Neural cell (in vitro differentiated cells): Measurements from ENCODE around the gene EBPL. TPM values are rescaled to one million over a fixed set of nuclear protein-coding genes. Genes with fewer than 3 reads are reported as not detected.

Experiments used
- H2AFZ ChIP-seq: fragments of 200-600, 300-800 bp; sonication (generic), shearing (Covaris generic); 2 replicates; pipeline ENCODE4 v1.6.0; 2014; ENCODE audit warnings: low read depth, mild to moderate bottlenecking, antibody characterized with exemption, low read length, moderate library complexity
- H3F3A ChIP-seq: fragments of 200-600 bp; shearing (Covaris generic); 2 replicates; pipeline ENCODE4 v1.6.1; 2016; ENCODE audit warnings: mild to moderate bottlenecking, moderate library complexity, mixed read lengths, antibody characterized with exemption, low read length; ENCODE audit not compliant: insufficient read depth, poor library complexity, severe bottlenecking
- H3K27ac ChIP-seq: fragments of 200-600, 300-800 bp; sonication (generic), shearing (Covaris generic); 2 replicates; pipeline ENCODE4 v1.5.1; 2014; ENCODE audit warnings: mild to moderate bottlenecking, low read length, moderate library complexity
- H3K27me3 ChIP-seq: fragments of 300-800, 200-600 bp; sonication (generic), shearing (Covaris generic); 2 replicates; pipeline ENCODE4 v1.6.0; 2014; ENCODE audit warnings: mild to moderate bottlenecking, low read depth, low read length, moderate library complexity; ENCODE audit not compliant: insufficient read depth
- H3K36me3 ChIP-seq: fragments of 300-800, 200-600 bp; sonication (generic), shearing (Covaris generic); 2 replicates; pipeline ENCODE4 v1.5.1; 2014; ENCODE audit warnings: mild to moderate bottlenecking, antibody characterized with exemption, low read length, moderate library complexity; ENCODE audit not compliant: insufficient read depth
- H3K4me2 ChIP-seq: fragments of 300-800, 200-600 bp; sonication (generic), shearing (Covaris generic); 2 replicates; pipeline ENCODE4 v1.6.0; 2014; ENCODE audit warnings: mild to moderate bottlenecking, low read length
- H3K4me3 ChIP-seq: fragments of 300-800, 200-600 bp; sonication (generic), shearing (Covaris generic); 2 replicates; pipeline ENCODE4 v1.5.1; 2014; ENCODE audit warnings: mild to moderate bottlenecking, low read length, moderate library complexity
- H3K79me2 ChIP-seq: fragments of 200-600 bp; shearing (Covaris generic); replicated peaks from 2 replicates; pipeline ENCODE4 v1.6.0; 2014; ENCODE audit warnings: mild to moderate bottlenecking, low read length, moderate library complexity; ENCODE audit not compliant: insufficient read depth
- H3K9ac ChIP-seq: fragments of 300-800, 200-600 bp; sonication (generic), shearing (Covaris generic); 2 replicates; pipeline ENCODE4 v1.6.1; 2016; ENCODE audit warnings: mild to moderate bottlenecking, low read length, mixed read lengths
- H3K9me2 ChIP-seq: fragments of 200-600 bp; shearing (Covaris generic); 2 replicates; pipeline ENCODE4 v1.6.1; 2016; ENCODE audit warnings: mild to moderate bottlenecking, low read length, mixed read lengths; ENCODE audit not compliant: insufficient read depth
- H3K9me3 ChIP-seq: fragments of 200-600, 300-800 bp; sonication (generic), shearing (Covaris generic); 2 replicates; pipeline ENCODE4 v1.6.1; 2016; ENCODE audit warnings: mild to moderate bottlenecking, mixed run types, low read length, moderate library complexity, mixed read lengths
- H4K20me1 ChIP-seq: fragments of 200-600 bp; shearing (Covaris generic); 2 replicates; pipeline ENCODE4 v1.6.1; 2016; ENCODE audit warnings: mild to moderate bottlenecking, mixed run types; ENCODE audit not compliant: insufficient read depth
- EP300 ChIP-seq: fragments of 450-650 bp; conservative IDR thresholded peaks from 2 replicates; pipeline ENCODE4 v1.6.1; 2014; ENCODE audit warnings: antibody characterized with exemption, mild to moderate bottlenecking, moderate library complexity; ENCODE audit not compliant: poor library complexity, severe bottlenecking
- EZH2 ChIP-seq: fragments of 200-600, 300-800 bp; shearing (Covaris generic), sonication (generic); IDR thresholded peaks from 2 replicates; pipeline ENCODE4 v1.6.1; 2014; ENCODE audit warnings: antibody characterized with exemption, low read length, borderline replicate concordance, mild to moderate bottlenecking; ENCODE audit not compliant: insufficient read depth, poor library complexity, severe bottlenecking
- MXI1 ChIP-seq: fragments of 450-650 bp; conservative IDR thresholded peaks from 2 replicates; pipeline ENCODE4 v1.6.1; 2014; ENCODE audit warnings: antibody characterized with exemption, mild to moderate bottlenecking; ENCODE audit not compliant: poor library complexity, severe bottlenecking
- POLR2AphosphoS5 ChIP-seq: IDR thresholded peaks from 2 replicates; pipeline ENCODE4 v1.6.1; 2012
- RAD21 ChIP-seq: fragments of 450-650 bp; conservative IDR thresholded peaks from 2 replicates; pipeline ENCODE4 v1.6.1; 2014; ENCODE audit warnings: antibody characterized with exemption, mild to moderate bottlenecking, moderate library complexity
- SMC3 ChIP-seq: fragments of 450-650 bp; conservative IDR thresholded peaks from 2 replicates; pipeline ENCODE4 v1.6.1; 2014; ENCODE audit warnings: antibody characterized with exemption, mild to moderate bottlenecking, moderate library complexity; ENCODE audit not compliant: poor library complexity
- TAF1 ChIP-seq: IDR thresholded peaks from 2 replicates; pipeline ENCODE4 v1.6.1; 2012; ENCODE audit warnings: low read depth
- polyA plus RNA-seq: library from polyadenylated mRNA; depleted of rRNA; stranded (reverse); fragments of >200 nt; gene quantifications from 2 replicates; pipeline ENCODE4 v1.2.3, GENCODE V29; 2014
- TF ChIP-seq, protein P1 (sequence below): fragments of 450-650 bp; IDR thresholded peaks from 2 replicates; pipeline ENCODE4 v1.5.1; 2014; ENCODE audit warnings: antibody characterized with exemption, mild to moderate bottlenecking, moderate library complexity; ENCODE audit not compliant: poor library complexity, severe bottlenecking
- TF ChIP-seq, protein P2 (sequence below): IDR thresholded peaks from 2 replicates; pipeline ENCODE4 v1.6.1; 2012; ENCODE audit warnings: borderline replicate concordance

Gene EBPL
- polyA plus RNA-seq, 1 donor from 2014 or later, result 41.2 TPM

DNA sequence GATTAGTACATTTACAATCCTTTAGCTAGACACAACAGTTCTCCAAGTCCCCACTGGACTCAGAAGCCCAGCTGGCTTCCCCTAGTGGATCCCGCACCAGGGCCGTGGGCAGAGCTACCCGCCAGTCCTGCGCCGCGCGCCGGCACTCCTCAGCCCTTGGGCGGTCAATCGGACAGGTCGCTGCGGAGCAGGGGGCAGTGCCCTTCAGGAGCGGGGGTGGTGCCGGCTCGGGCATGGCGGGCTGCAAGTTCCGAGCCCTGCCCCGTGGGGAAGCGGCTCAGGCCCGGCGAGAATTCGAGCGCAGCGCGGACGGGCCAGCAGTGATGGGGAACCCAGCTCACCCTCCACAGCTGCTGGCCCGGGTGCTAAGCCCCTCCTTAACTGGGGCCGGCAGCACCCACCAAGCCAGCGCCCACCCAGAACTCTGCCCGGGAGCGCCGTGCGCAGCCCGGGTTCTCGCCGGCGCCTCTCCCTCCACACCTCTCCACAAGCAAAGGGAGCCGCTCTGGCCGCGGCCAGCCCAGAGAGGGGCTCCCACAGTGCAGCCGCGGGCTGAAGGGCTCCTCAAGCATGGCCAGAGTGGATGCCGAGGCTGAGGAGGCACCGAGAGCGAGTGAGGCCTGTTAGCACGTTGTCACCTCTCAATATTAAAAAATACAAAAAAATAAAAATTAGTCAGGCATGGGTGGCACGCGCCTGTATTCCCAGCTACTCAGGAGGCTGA lies 12.9 kb downstream of the EBPL start:
- H3K9me3 ChIP-seq, result no peaks in the 10 kb centered on the region
- TF ChIP-seq MXI1 (no peak), EP300 (no peak), TAF1 (no peak), SMC3 (no peak), EZH2 (no peak), RAD21 (no peak)
- TF ChIP-seq, protein P1, sequence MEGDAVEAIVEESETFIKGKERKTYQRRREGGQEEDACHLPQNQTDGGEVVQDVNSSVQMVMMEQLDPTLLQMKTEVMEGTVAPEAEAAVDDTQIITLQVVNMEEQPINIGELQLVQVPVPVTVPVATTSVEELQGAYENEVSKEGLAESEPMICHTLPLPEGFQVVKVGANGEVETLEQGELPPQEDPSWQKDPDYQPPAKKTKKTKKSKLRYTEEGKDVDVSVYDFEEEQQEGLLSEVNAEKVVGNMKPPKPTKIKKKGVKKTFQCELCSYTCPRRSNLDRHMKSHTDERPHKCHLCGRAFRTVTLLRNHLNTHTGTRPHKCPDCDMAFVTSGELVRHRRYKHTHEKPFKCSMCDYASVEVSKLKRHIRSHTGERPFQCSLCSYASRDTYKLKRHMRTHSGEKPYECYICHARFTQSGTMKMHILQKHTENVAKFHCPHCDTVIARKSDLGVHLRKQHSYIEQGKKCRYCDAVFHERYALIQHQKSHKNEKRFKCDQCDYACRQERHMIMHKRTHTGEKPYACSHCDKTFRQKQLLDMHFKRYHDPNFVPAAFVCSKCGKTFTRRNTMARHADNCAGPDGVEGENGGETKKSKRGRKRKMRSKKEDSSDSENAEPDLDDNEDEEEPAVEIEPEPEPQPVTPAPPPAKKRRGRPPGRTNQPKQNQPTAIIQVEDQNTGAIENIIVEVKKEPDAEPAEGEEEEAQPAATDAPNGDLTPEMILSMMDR, result no peak
- TF ChIP-seq, protein P2, sequence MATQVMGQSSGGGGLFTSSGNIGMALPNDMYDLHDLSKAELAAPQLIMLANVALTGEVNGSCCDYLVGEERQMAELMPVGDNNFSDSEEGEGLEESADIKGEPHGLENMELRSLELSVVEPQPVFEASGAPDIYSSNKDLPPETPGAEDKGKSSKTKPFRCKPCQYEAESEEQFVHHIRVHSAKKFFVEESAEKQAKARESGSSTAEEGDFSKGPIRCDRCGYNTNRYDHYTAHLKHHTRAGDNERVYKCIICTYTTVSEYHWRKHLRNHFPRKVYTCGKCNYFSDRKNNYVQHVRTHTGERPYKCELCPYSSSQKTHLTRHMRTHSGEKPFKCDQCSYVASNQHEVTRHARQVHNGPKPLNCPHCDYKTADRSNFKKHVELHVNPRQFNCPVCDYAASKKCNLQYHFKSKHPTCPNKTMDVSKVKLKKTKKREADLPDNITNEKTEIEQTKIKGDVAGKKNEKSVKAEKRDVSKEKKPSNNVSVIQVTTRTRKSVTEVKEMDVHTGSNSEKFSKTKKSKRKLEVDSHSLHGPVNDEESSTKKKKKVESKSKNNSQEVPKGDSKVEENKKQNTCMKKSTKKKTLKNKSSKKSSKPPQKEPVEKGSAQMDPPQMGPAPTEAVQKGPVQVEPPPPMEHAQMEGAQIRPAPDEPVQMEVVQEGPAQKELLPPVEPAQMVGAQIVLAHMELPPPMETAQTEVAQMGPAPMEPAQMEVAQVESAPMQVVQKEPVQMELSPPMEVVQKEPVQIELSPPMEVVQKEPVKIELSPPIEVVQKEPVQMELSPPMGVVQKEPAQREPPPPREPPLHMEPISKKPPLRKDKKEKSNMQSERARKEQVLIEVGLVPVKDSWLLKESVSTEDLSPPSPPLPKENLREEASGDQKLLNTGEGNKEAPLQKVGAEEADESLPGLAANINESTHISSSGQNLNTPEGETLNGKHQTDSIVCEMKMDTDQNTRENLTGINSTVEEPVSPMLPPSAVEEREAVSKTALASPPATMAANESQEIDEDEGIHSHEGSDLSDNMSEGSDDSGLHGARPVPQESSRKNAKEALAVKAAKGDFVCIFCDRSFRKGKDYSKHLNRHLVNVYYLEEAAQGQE, result no peak
- no peak overlapping the region for H3K27ac ChIP-seq
- no peak overlapping the region for H3K4me3 ChIP-seq
- no peaks in the 10 kb centered on the region for H3K36me3 ChIP-seq
- no peak overlapping the region for H3K9ac ChIP-seq
- H2AFZ ChIP-seq, result no peak overlapping the region
- H3K9me2 ChIP-seq, result no peaks in the 10 kb centered on the region
- H3K4me2 ChIP-seq, result no peak overlapping the region
- H4K20me1 ChIP-seq, result no peaks in the 10 kb centered on the region
- no peaks in the 10 kb centered on the region for H3F3A ChIP-seq
- no peaks in the 10 kb centered on the region for H3K27me3 ChIP-seq
- no peaks in the 10 kb centered on the region for H3K79me2 ChIP-seq

DNA sequence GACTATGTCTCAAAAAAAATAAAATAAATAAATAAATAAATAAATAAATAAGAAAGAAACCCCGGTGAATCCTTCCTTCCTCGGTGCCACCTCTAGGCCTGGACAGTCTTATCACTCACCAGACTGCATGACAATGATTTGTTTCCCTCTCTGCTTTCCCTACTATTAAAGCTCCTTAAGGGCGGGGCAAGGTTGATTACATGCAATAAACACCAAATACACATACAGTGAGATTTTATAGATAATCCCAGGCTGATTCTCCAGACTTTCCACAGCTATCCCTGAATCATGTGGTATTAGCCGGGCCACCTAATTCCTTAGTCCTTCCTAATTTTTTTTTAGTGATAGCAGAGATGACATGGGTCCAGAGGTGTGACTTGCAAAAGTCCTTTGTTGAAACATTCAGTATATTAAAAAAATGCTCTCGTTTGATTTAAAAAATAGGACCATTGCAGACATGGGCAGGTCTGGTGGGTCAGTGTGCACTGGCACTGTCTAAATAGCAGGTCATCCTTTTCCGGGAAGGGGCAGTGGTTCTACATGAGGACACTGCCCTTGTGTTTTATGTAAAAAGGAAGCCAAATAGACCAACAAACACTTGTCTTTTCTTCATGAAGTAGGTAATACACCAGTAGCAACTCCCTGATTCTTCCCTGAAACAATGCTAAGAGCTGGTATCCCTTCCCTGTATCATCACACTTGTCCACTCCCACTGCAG lies 14.5 kb downstream of the EBPL start:
- H3K9ac ChIP-seq, result no peak overlapping the region
- H3K27ac ChIP-seq, result no peak overlapping the region
- H3K4me3 ChIP-seq, result no peak overlapping the region
- no peak overlapping the region for H3K4me2 ChIP-seq
- H3K36me3 ChIP-seq, result no peaks in the 10 kb centered on the region
- H3K79me2 ChIP-seq, result no peaks in the 10 kb centered on the region
- H3K9me2 ChIP-seq, result no peaks in the 10 kb centered on the region
- no peaks in the 10 kb centered on the region for H4K20me1 ChIP-seq
- H2AFZ ChIP-seq, result no peak overlapping the region
- no peaks in the 10 kb centered on the region for H3K27me3 ChIP-seq
- no peaks in the 10 kb centered on the region for H3F3A ChIP-seq
- no peaks in the 10 kb centered on the region for H3K9me3 ChIP-seq
- TF ChIP-seq, protein P1, result no peak
- TF ChIP-seq EZH2, result no peak
- no peak for TF ChIP-seq EP300
- TF ChIP-seq, protein P2, result no peak
- TF ChIP-seq POLR2AphosphoS5, result no peak
- no peak for TF ChIP-seq RAD21
- no peak for TF ChIP-seq MXI1
- no peak for TF ChIP-seq SMC3
- TF ChIP-seq TAF1, result no peak
